ENCODE results near the gene NKTR. TPM values are rescaled to one million over a fixed set of nuclear protein-coding genes. Genes with fewer than 3 reads are reported as not detected.

NKTR gene
- total RNA-seq, 3 donors from 2014 or later, result 61.4 to 75.6 (median 70.5) TPM

GRCh38 chr3:42668793-42669217, 68.3 kb downstream of the NKTR start:
- Histone ChIP-seq H3K9me3 (no peaks in the 10 kb centered on the region), H3K36me3 (ENCODE audit: low read depth) (no peaks in the 10 kb centered on the region), H3K4me1 (ENCODE audit: low read depth) (no peaks in the 10 kb centered on the region), H3K4me3 (no peak overlapping the region)
- TF ChIP-seq CTCF (IDR thresholded peaks at IDR 0.05), result no peak
- intact Hi-C loops (cut with DNase I, micrococcal nuclease), result no loop called here
- ATAC-seq (no peak), DNase-seq (no peak)

- Histone ChIP-seq H3K4me1 (ENCODE audit: low read depth) (no peaks in the 10 kb centered on the region), H3K4me3 (no peak overlapping the region), H3K36me3 (ENCODE audit: low read depth) (no peaks in the 10 kb centered on the region), H3K9me3 (no peaks in the 10 kb centered on the region)
- ATAC-seq (no peak), DNase-seq (no peak)
- no peak for TF ChIP-seq CTCF (IDR thresholded peaks at IDR 0.05)
- intact Hi-C loops (cut with DNase I, micrococcal nuclease), result no loop called here
Measured at GRCh38 chr3:42670051-42670576, 69.6 kb downstream of the NKTR start.

GRCh38 chr3:42670670-42671069, 70.2 kb downstream of the NKTR start:
- no peaks in the 10 kb centered on the region for H3K36me3 ChIP-seq (ENCODE audit: low read depth)
- no peaks in the 10 kb centered on the region for H3K9me3 ChIP-seq
- H3K4me3 ChIP-seq, result no peak overlapping the region
- DNase-seq, result no peak
- intact Hi-C loops (cut with DNase I, micrococcal nuclease), result no loop called here
- no peaks in the 10 kb centered on the region for H3K4me1 ChIP-seq (ENCODE audit: low read depth)
- ATAC-seq, result no peak
- TF ChIP-seq CTCF (IDR thresholded peaks at IDR 0.05), result no peak

- DNase-seq, result no peak
- no peaks in the 10 kb centered on the region for H3K4me1 ChIP-seq (ENCODE audit: low read depth)
- no peaks in the 10 kb centered on the region for H3K9me3 ChIP-seq
- TF ChIP-seq CTCF (IDR thresholded peaks at IDR 0.05), result no peak
- H3K4me3 ChIP-seq, result no peak overlapping the region
- intact Hi-C loops (cut with DNase I, micrococcal nuclease), result no loop called here
- H3K36me3 ChIP-seq (ENCODE audit: low read depth), result no peaks in the 10 kb centered on the region
- no peak for ATAC-seq
Measured at GRCh38 chr3:42672515-42672914, 72.0 kb downstream of the NKTR start.

GRCh38 chr3:42673082-42673481, 72.6 kb downstream of the NKTR start:
- H3K4me3 ChIP-seq, result no peak overlapping the region
- H3K9me3 ChIP-seq, result no peaks in the 10 kb centered on the region
- H3K36me3 ChIP-seq (ENCODE audit: low read depth), result no peaks in the 10 kb centered on the region
- intact Hi-C loops (cut with DNase I, micrococcal nuclease), result no loop called here
- no peaks in the 10 kb centered on the region for H3K4me1 ChIP-seq (ENCODE audit: low read depth)
- peak in 1 of 3 donors; percentile 5 for DNase-seq
- no peak for ATAC-seq
- no peak for TF ChIP-seq CTCF (IDR thresholded peaks at IDR 0.05)

GRCh38 chr3:42674146-42674545, 73.7 kb downstream of the NKTR start:
- no peaks in the 10 kb centered on the region for H3K36me3 ChIP-seq (ENCODE audit: low read depth)
- intact Hi-C loops (cut with DNase I, micrococcal nuclease), result no loop called here
- ATAC-seq (no peak), DNase-seq (no peak)
- no peaks in the 10 kb centered on the region for H3K4me1 ChIP-seq (ENCODE audit: low read depth)
- no peak for TF ChIP-seq CTCF (IDR thresholded peaks at IDR 0.05)
- H3K9me3 ChIP-seq, result no peaks in the 10 kb centered on the region
- no peak overlapping the region for H3K4me3 ChIP-seq
